Non-pigmented ciliary epithelial cell (primary cell): ENCODE results near the gene JAKMIP1.

Experiments used
- DNase-seq: peaks from one replicate; pipeline ENCODE4 v3.0.0-alpha.2; 2010; ENCODE audit warnings: low read depth

The JAKMIP1 gene

GRCh38 chr4:6119507-6120020 is 80.8 kb downstream of the JAKMIP1 start:
- DNase-seq, result no peak

- DNase-seq, result no peak
Observed at GRCh38 chr4:6118201-6118600, 82.1 kb downstream of the JAKMIP1 start.

GRCh38 chr4:6116696-6117285 is 83.6 kb downstream of the JAKMIP1 start:
- no peak for DNase-seq

GRCh38 chr4:6115746-6116586 is 84.4 kb downstream of the JAKMIP1 start:
- no peak for DNase-seq

GRCh38 chr4:6115342-6115741 is 85.0 kb downstream of the JAKMIP1 start:
- no peak for DNase-seq

- no peak for DNase-seq
Observed at GRCh38 chr4:6114601-6115000, 85.7 kb downstream of the JAKMIP1 start.

- no peak for DNase-seq
Observed at GRCh38 chr4:6114181-6114580, 86.2 kb downstream of the JAKMIP1 start.

GRCh38 chr4:6113641-6114040 is 86.7 kb downstream of the JAKMIP1 start:
- DNase-seq, result no peak

GRCh38 chr4:6112606-6113290 is 87.6 kb downstream of the JAKMIP1 start:
- DNase-seq, result no peak

GRCh38 chr4:6111354-6111960 is 88.9 kb downstream of the JAKMIP1 start:
- no peak for DNase-seq

GRCh38 chr4:6110681-6111353 is 89.5 kb downstream of the JAKMIP1 start:
- no peak for DNase-seq

GRCh38 chr4:6109842-6110560 is 90.3 kb downstream of the JAKMIP1 start:
- DNase-seq, result no peak

- DNase-seq, result no peak
Observed at GRCh38 chr4:6107886-6108285, 92.5 kb downstream of the JAKMIP1 start.

- no peak for DNase-seq
Observed at GRCh38 chr4:6107114-6107791, 93.1 kb downstream of the JAKMIP1 start.

- DNase-seq, result no peak
Observed at GRCh38 chr4:6106156-6106555, 94.2 kb downstream of the JAKMIP1 start.

GRCh38 chr4:6105311-6105911 is 94.9 kb downstream of the JAKMIP1 start:
- no peak for DNase-seq

GRCh38 chr4:6104541-6105130 is 95.7 kb downstream of the JAKMIP1 start:
- no peak for DNase-seq

GRCh38 chr4:6097581-6097980 is 102.8 kb downstream of the JAKMIP1 start:
- DNase-seq, result no peak

GRCh38 chr4:6095897-6096296 is 104.5 kb downstream of the JAKMIP1 start:
- DNase-seq, result no peak
